PC-3 (cell line): ENCODE data around the gene TFF2. TPM values are rescaled to one million over a fixed set of nuclear protein-coding genes. Genes with fewer than 3 reads are reported as not detected.
A peak's percentile ranks its signal among the peaks of the same experiment; 100 is the strongest.

Source experiments
- ATAC-seq: fragments of 200-7000 bp; cut with Tn5 transposase; 2 replicates; pipeline ENCODE4 v1.9.1; 2020; ENCODE audit warnings: mild to moderate bottlenecking, moderate library complexity
- BruUV-seq: library from RNA; stranded (reverse); fragments of 400-500 nt; replicated peaks from 2 replicates; lab custom pipeline; 2021; lab: Mats Ljungman, UMichigan
- CTCF ChIA-PET: fragments of 300-600 bp; sonication (Branson Sonifier 250); formaldehyde crosslinking; loops from one replicate; lab custom pipeline; 2022; ENCODE audit warnings: antibody characterized with exemption; lab: Charles Lee
- POLR2A ChIA-PET: fragments of 300-600 bp; sonication (Branson Sonifier 250); formaldehyde crosslinking; loops from one replicate; lab custom pipeline; 2022; ENCODE audit warnings: antibody characterized with exemption; ENCODE audit not compliant: unreplicated experiment; lab: Charles Lee
- DNase-seq: peaks from one replicate; pipeline ENCODE4 v3.0.0-alpha.2; 2015
- H2AFZ ChIP-seq: fragments of 300-600 bp; sonication (generic); 2 replicates; pipeline ENCODE4 v1.6.0; 2016; ENCODE audit warnings: antibody characterized with exemption, low read length
- H3F3A ChIP-seq: fragments of 300-600 bp; sonication (generic); one replicate; pipeline ENCODE4 v1.6.0; 2017; ENCODE audit warnings: antibody characterized with exemption, low read length, control low read depth, mild to moderate bottlenecking; ENCODE audit not compliant: unreplicated experiment
- H3K27ac ChIP-seq: fragments of 300-600 bp; sonication (generic); 2 replicates; pipeline ENCODE4 v1.5.1; 2016; ENCODE audit warnings: mild to moderate bottlenecking, low read length
- H3K27me3 ChIP-seq: fragments of 300-600 bp; sonication (generic); 2 replicates; pipeline ENCODE4 v1.6.1; 2016; ENCODE audit warnings: low read length, mixed read lengths
- H3K36me3 ChIP-seq: fragments of 300-600 bp; sonication (generic); 2 replicates; pipeline ENCODE4 v1.6.1; 2016; ENCODE audit warnings: low read depth, mixed run types, low read length, mixed read lengths
- H3K4me1 ChIP-seq: fragments of 300-600 bp; sonication (generic); 2 replicates; pipeline ENCODE4 v1.5.1; 2016; ENCODE audit warnings: low read length; ENCODE audit not compliant: insufficient read depth
- H3K4me2 ChIP-seq: fragments of 300-600 bp; sonication (generic); 2 replicates; pipeline ENCODE4 v1.6.0; 2016; ENCODE audit warnings: low read length
- H3K4me3 ChIP-seq: fragments of 300-600 bp; sonication (generic); 2 replicates; pipeline ENCODE4 v1.5.1; 2016; ENCODE audit warnings: mild to moderate bottlenecking, low read length, mixed read lengths
- H3K79me2 ChIP-seq: fragments of 300-600 bp; sonication (generic); 2 replicates; pipeline ENCODE4 v1.6.1; 2017; ENCODE audit warnings: low read length, mixed read lengths
- H3K9ac ChIP-seq: fragments of 300-600 bp; sonication (generic); 2 replicates; pipeline ENCODE4 v1.6.0; 2016; ENCODE audit warnings: mild to moderate bottlenecking, low read length
- H3K9me2 ChIP-seq: fragments of 300-600 bp; sonication (generic); replicated peaks from 2 replicates; pipeline ENCODE4 v1.6.1; 2016; ENCODE audit warnings: mixed run types, low read length, mixed read lengths
- H3K9me3 ChIP-seq: fragments of 300-600 bp; sonication (generic); 2 replicates; pipeline ENCODE4 v1.6.1; 2016; ENCODE audit warnings: low read length, mixed read lengths
- H4K20me1 ChIP-seq: fragments of 300-600 bp; sonication (generic); 2 replicates; pipeline ENCODE4 v1.6.1; 2016; ENCODE audit warnings: low read length, mixed read lengths
- CTCF ChIP-seq: fragments of 300-600 bp; sonication (generic); conservative IDR thresholded peaks from 2 replicates; pipeline ENCODE4 v1.5.1; 2017; ENCODE audit warnings: antibody characterized with exemption, low read depth, mild to moderate bottlenecking, low read length
- EZH2 ChIP-seq: fragments of 300-600 bp; sonication (generic); IDR thresholded peaks from one replicate; pipeline ENCODE4 v1.6.1; 2017; ENCODE audit warnings: antibody characterized with exemption, mild to moderate bottlenecking, low read length; ENCODE audit not compliant: unreplicated experiment
- EZH2phosphoT487 ChIP-seq: fragments of 300-600 bp; sonication (generic); IDR thresholded peaks from 2 replicates; pipeline ENCODE4 v1.6.1; 2018; ENCODE audit warnings: mild to moderate bottlenecking, antibody characterized with exemption, low read length, borderline replicate concordance
- intact Hi-C: fragments of 100-400 bp; cut with micrococcal nuclease; formaldehyde crosslinking; loops from 2 replicates; pipeline ENCODE4 v1.9.0; 2023
- total RNA-seq: library from RNA; depleted of rRNA; stranded (reverse); fragments of >200 nt; gene quantifications from 2 replicates; pipeline ENCODE4 v1.2.3, GENCODE V29; 2014

TFF2 gene
- total RNA-seq, 1 experiment from 2014 or later: 21.1 TPM

GRCh38 chr21:42349420-42350317 is 1.1 kb downstream of the TFF2 start:
- no TSS peak for BruUV-seq
- H2AFZ ChIP-seq: no peak overlapping the region
- intact Hi-C loops: no loop called here
- TF ChIP-seq EZH2phosphoT487 (no peak), EZH2 (no peak), CTCF (no peak)
- DNase-seq: no peak
- H3K4me3 ChIP-seq: no peak overlapping the region
- no peak overlapping the region for H3K4me2 ChIP-seq
- no peaks in the 10 kb centered on the region for H3K9me2 ChIP-seq
- H3K36me3 ChIP-seq: no peaks in the 10 kb centered on the region
- H3K79me2 ChIP-seq: no peaks in the 10 kb centered on the region
- ChIA-PET CTCF (interaction anchor here (1.2 kb wide), 1 partner anchor 12 kb away, joined by 5 read pairs; no protein-coding TSS in a partner anchor), POLR2A (no interaction called here)
- H4K20me1 ChIP-seq: no peaks in the 10 kb centered on the region
- H3F3A ChIP-seq: no peaks in the 10 kb centered on the region
- 0 out of 2 replicates have a peak, but pooled peaks cover 4% of the 10 kb centered on the region for H3K9me3 ChIP-seq
- H3K9ac ChIP-seq: peak overlapping the region; percentile 68
- ATAC-seq: no peak
- H3K27me3 ChIP-seq: no peaks in the 10 kb centered on the region
- H3K4me1 ChIP-seq: peaks cover 25% of the 10 kb centered on the region
- H3K27ac ChIP-seq: peak overlapping the region; percentile 87; the same call in 1 of the 2 replicates

GRCh38 chr21:42348762-42349161 is 2.0 kb downstream of the TFF2 start:
- POLR2A ChIA-PET: interaction anchor here (0.5 kb wide), 1 partner anchor 323 kb away, joined by 3 read pairs; no protein-coding TSS in a partner anchor
- intact Hi-C loops: no loop called here

More at GRCh38 chr21:42348762-42349161, 2.0 kb downstream of the TFF2 start:
- Histone ChIP-seq H3K4me1 (peaks cover 25% of the 10 kb centered on the region), H3K36me3 (no peaks in the 10 kb centered on the region), H3K27me3 (no peaks in the 10 kb centered on the region), H3K4me3 (no peak overlapping the region), H4K20me1 (no peaks in the 10 kb centered on the region), H3K9me3 (no peaks in the 10 kb centered on the region), H3K27ac (no peak overlapping the region), H3K9me2 (no peaks in the 10 kb centered on the region), H3F3A (no peaks in the 10 kb centered on the region), H3K9ac (no peak overlapping the region), H3K4me2 (no peak overlapping the region), H2AFZ (no peak overlapping the region), H3K79me2 (no peaks in the 10 kb centered on the region)
- BruUV-seq: no TSS peak
- CTCF ChIA-PET: interaction anchor here (1.2 kb wide), 1 partner anchor 11 kb away, joined by 5 read pairs; no protein-coding TSS in a partner anchor
- no peak for ATAC-seq
- TF ChIP-seq EZH2phosphoT487 (no peak), CTCF (no peak), EZH2 (no peak)
- DNase-seq: no peak
